ENCODE data around the gene HOPX.
"Not testable (repeated sequence)": the region's sequence is repeated elsewhere in the genome, so short reads cannot be mapped to it uniquely, and the experiment has no call there.

HOPX gene

GRCh38 chr4:56653461-56654237, 27.4 kb downstream of the HOPX start:
- DNase-seq, result peak in 1 of 2 donors; percentile 44

- no peak for DNase-seq
These were observed 28.9 kb downstream of the HOPX start for GRCh38 chr4:56652196-56652595.

GRCh38 chr4:56651056-56651350, 30.1 kb downstream of the HOPX start:
- DNase-seq, result no peak

- DNase-seq, result peak in 1 of 2 donors; percentile 20
These were observed 30.6 kb downstream of the HOPX start for GRCh38 chr4:56650262-56651055.

GRCh38 chr4:56649445-56650261, 31.4 kb downstream of the HOPX start:
- peak in 1 of 2 donors; percentile 16 for DNase-seq

GRCh38 chr4:56648824-56649151, 32.3 kb downstream of the HOPX start:
- no peak for DNase-seq

- no peak for DNase-seq
These were observed 32.9 kb downstream of the HOPX start for GRCh38 chr4:56648021-56648823.

GRCh38 chr4:56646341-56646740, 34.8 kb downstream of the HOPX start:
- no peak for DNase-seq

- DNase-seq, result no peak
These were observed 37.5 kb downstream of the HOPX start for GRCh38 chr4:56643596-56643995.

GRCh38 chr4:56641494-56642051, 39.5 kb downstream of the HOPX start:
- no peak for DNase-seq

GRCh38 chr4:56640621-56641493, 40.2 kb downstream of the HOPX start:
- no peak for DNase-seq

- DNase-seq, result no peak
These were observed 43.3 kb downstream of the HOPX start for GRCh38 chr4:56637791-56638190.

GRCh38 chr4:56637154-56637553, 43.9 kb downstream of the HOPX start:
- no peak for DNase-seq

GRCh38 chr4:56634954-56635353, 46.1 kb downstream of the HOPX start:
- not testable (repeated sequence) for DNase-seq

- DNase-seq, result no peak
These were observed 47.6 kb downstream of the HOPX start for GRCh38 chr4:56633486-56633885.

GRCh38 chr4:56630876-56631666, 50.0 kb downstream of the HOPX start:
- no peak for DNase-seq

GRCh38 chr4:56628592-56628991, 52.5 kb downstream of the HOPX start:
- no peak for DNase-seq

- DNase-seq, result no peak
These were observed 53.1 kb downstream of the HOPX start for GRCh38 chr4:56627985-56628384.

- no peak for DNase-seq
These were observed 53.7 kb downstream of the HOPX start for GRCh38 chr4:56627375-56627774.

GRCh38 chr4:56626963-56627362, 54.1 kb downstream of the HOPX start:
- peak in 1 of 2 donors; percentile 30 for DNase-seq

- no peak for DNase-seq
These were observed 54.7 kb downstream of the HOPX start for GRCh38 chr4:56626420-56626819.

All from CD4-positive, alpha-beta T cell treated with Interferon alpha-2 for 1 hour (primary cell).